ENCODE results near the gene MBTPS2.

- TF ChIP-seq CTCF (IDR thresholded peaks at IDR 0.05) (no peak), POLR2A (IDR thresholded peaks at IDR 0.05) (no peak)
Measured at GRCh38 chrX:21843179-21843578, 3.8 kb downstream of the MBTPS2 start.

Measured in body of pancreas (tissue), 4 donors.